HepG2 (cell line): ENCODE data around the gene MST1. TPM values are rescaled to one million over a fixed set of nuclear protein-coding genes. Genes with fewer than 3 reads are reported as not detected.
A peak's percentile ranks its signal among the peaks of the same experiment; 100 is the strongest.

Source experiments
- ATAC-seq: fragments of 200-7000 bp; cut with Tn5 transposase; 3 replicates; pipeline ENCODE4 v1.9.1; 2020; ENCODE audit warnings: mild to moderate bottlenecking, moderate library complexity
- BruUV-seq: library from RNA; stranded (reverse); fragments of 400-500 nt; replicated peaks from 2 replicates; lab custom pipeline; 2021; lab: Mats Ljungman, UMichigan
- CTCF ChIA-PET: fragments of 300-600 bp; formaldehyde crosslinking; extraction: SDS; loops from one replicate; lab custom pipeline; 2021; ENCODE audit warnings: low total read pairs, inconsistent platforms, low intra/inter-chr PET ratio; lab: Yijun Ruan, JAX
- POLR2A ChIA-PET: fragments of 350-600 bp; sonication (Branson Sonifier 250); formaldehyde crosslinking; loops from one replicate; lab custom pipeline; 2020; ENCODE audit warnings: antibody characterized with exemption, inconsistent platforms; lab: Yijun Ruan, JAX
- DNase-seq: peaks from one replicate; pipeline ENCODE4 v3.0.0-alpha.2; 2015; ENCODE audit warnings: low spot score
- FAIRE-seq: peaks from 3 replicates; lab custom pipeline; 2011; peaks lifted over from hg19 to GRCh38; lab: Jason Lieb, UNC
- H2AFZ ChIP-seq: one replicate; pipeline ENCODE4 v1.6.1; 2011; ENCODE audit warnings: low read length, inconsistent platforms
- H3K27ac ChIP-seq: fragments of 300-600 bp; 3 replicates; pipeline ENCODE4 v1.8.0; 2011; ENCODE audit warnings: mixed run types, mild to moderate bottlenecking, mixed read lengths, low read length, inconsistent platforms; ENCODE audit not compliant: insufficient read depth; ENCODE audit errors: extremely low read length
- H3K27me3 ChIP-seq, 2 experiments: fragments of 200-600 bp in 1 of 2; 2 replicates in 1 of 2; 3 replicates in 1 of 2; pipeline versions ENCODE4 v1.6.0 to v1.8.0; 2011; ENCODE audit warnings: low read length in 2 of 2, mild to moderate bottlenecking in 2 of 2, moderate library complexity in 2 of 2, inconsistent platforms in 1 of 2; ENCODE audit not compliant: insufficient read depth in 2 of 2, control insufficient read depth in 1 of 2
- H3K36me3 ChIP-seq, 2 experiments: fragments of 200-600 bp in 1 of 2; replicated peaks in 1 of 2; 2 replicates in 1 of 2; 3 replicates in 1 of 2; pipeline versions ENCODE4 v1.5.1 to v1.8.0; 2011; ENCODE audit warnings: low read length in 2 of 2, inconsistent platforms in 1 of 2; ENCODE audit not compliant: insufficient read depth in 2 of 2, control insufficient read depth in 1 of 2
- H3K4me1 ChIP-seq: 2 replicates; pipeline ENCODE4 v1.5.1; 2012; ENCODE audit warnings: low read length, inconsistent platforms; ENCODE audit not compliant: insufficient read depth
- H3K4me2 ChIP-seq: 2 replicates; pipeline ENCODE4 v1.6.0; 2011; ENCODE audit warnings: low read depth, low read length, inconsistent platforms
- H3K4me3 ChIP-seq, 3 experiments: fragments of 200-600 bp in 1 of 3; sonication (generic), shearing (Covaris generic) in 1 of 3; replicated peaks in 1 of 3; 2 replicates each; pipeline ENCODE4 v1.5.1; 2011 to 2016; ENCODE audit warnings: low read length in 3 of 3, inconsistent platforms in 2 of 3, low read depth in 2 of 3, mild to moderate bottlenecking in 2 of 3, control low read depth in 1 of 3, mixed read lengths in 1 of 3; ENCODE audit not compliant: insufficient read depth in 1 of 3
- H3K79me2 ChIP-seq: one replicate; pipeline ENCODE4 v1.6.1; 2011; ENCODE audit warnings: low read length, inconsistent platforms; ENCODE audit not compliant: insufficient read depth
- H3K9ac ChIP-seq: 2 replicates; pipeline ENCODE4 v1.6.0; 2011; ENCODE audit warnings: mild to moderate bottlenecking, low read depth, low read length, inconsistent platforms; ENCODE audit not compliant: insufficient read depth
- H3K9me3 ChIP-seq: 2 replicates; pipeline ENCODE4 v1.5.1; 2012; ENCODE audit warnings: mild to moderate bottlenecking, low read length
- H4K20me1 ChIP-seq: 2 replicates; pipeline ENCODE4 v1.6.0; 2011; ENCODE audit warnings: inconsistent platforms, mild to moderate bottlenecking, low read length, moderate library complexity; ENCODE audit not compliant: insufficient read depth
- BRD4 ChIP-seq: sonication (generic); formaldehyde crosslinking; IDR thresholded peaks from 2 replicates; pipeline ENCODE4 v1.4.0; 2020; ENCODE audit warnings: missing genetic modification reagents
- CBX1 ChIP-seq: IDR thresholded peaks from one replicate; pipeline ENCODE4 v1.6.1; 2016; ENCODE audit warnings: antibody characterized with exemption, low read depth
- ELF3 ChIP-seq: IDR thresholded peaks from 2 replicates; pipeline ENCODE4 v1.6.1; 2016; ENCODE audit warnings: missing genetic modification reagents, missing compliant biosample characterization
- FOXA1 ChIP-seq, 2 experiments: fragments of 450-650 bp in 1 of 2; sonication (generic) in 1 of 2; formaldehyde crosslinking in 1 of 2; IDR thresholded peaks; 2 replicates each; pipeline versions ENCODE4 v1.4.0 to v1.6.1; 2016 to 2020; ENCODE audit warnings: missing genetic modification reagents in 1 of 2
- SUZ12 ChIP-seq: fragments of 150-350 bp; IDR thresholded peaks from 2 replicates; pipeline ENCODE4 v1.6.1; 2014; ENCODE audit warnings: low read depth, low read length
- U2AF1 ChIP-seq: fragments of 200-400 bp; formaldehyde crosslinking; optimal IDR thresholded peaks from 2 replicates; pipeline ENCODE3; 2017; ENCODE audit warnings: mild to moderate bottlenecking, low read depth, low read length
- ZNF44 ChIP-seq: sonication (generic); formaldehyde crosslinking; IDR thresholded peaks from 2 replicates; pipeline ENCODE4 v1.5.1; 2020; ENCODE audit warnings: mild to moderate bottlenecking, missing genetic modification reagents
- WGBS: methylation state at CpG from one replicate; pipeline ENCODE4 v1.1.6; 2017; ENCODE audit warnings: low lambda C conversion rate; 5-methylcytosine and 5-hydroxymethylcytosine counted together
- in situ Hi-C: cut with HindIII; loops from 2 replicates; pipeline ENCODE4 v1.10.0; 2017; ENCODE audit warnings: low pct_unique_long_range_greater_than_20kb; ENCODE audit not compliant: extremely low pct_ligation_motif_present
- intact Hi-C: fragments of 100-400 bp; cut with micrococcal nuclease; formaldehyde crosslinking; loops from one replicate; pipeline ENCODE4 v1.10.0; 2022; ENCODE audit not compliant: unreplicated experiment
- polyA plus RNA-seq, 8 experiments: library from polyadenylated mRNA; depleted of rRNA in 3 of 8; stranded (reverse) in 7 of 8; unstranded in 1 of 8; fragments of >200 nt; fragmentation: Illumina TruSeq in 4 of 8; extraction: Trizol in 4 of 8; gene quantifications; 2 replicates each; pipeline versions ENCODE4 v1.2.1 to v1.2.3, GENCODE V29; 2011 to 2016; ENCODE audit warnings: low read depth in 4 of 8, missing spikeins in 1 of 8, mixed read lengths in 1 of 8; ENCODE audit not compliant: insufficient read depth in 1 of 8
- total RNA-seq, 5 experiments: library from RNA; depleted of rRNA; stranded (reverse); fragments of >200 nt; fragmentation: Illumina TruSeq; extraction: Trizol; gene quantifications; 2 replicates each; pipeline ENCODE4 v1.2.3, GENCODE V29; 2016; ENCODE audit warnings: low read depth in 1 of 5
- TF ChIP-seq, protein P1 (sequence below): IDR thresholded peaks from 2 replicates; pipeline ENCODE4 v1.6.1; 2016; ENCODE audit warnings: missing compliant biosample characterization, missing genetic modification reagents, borderline replicate concordance
- TF ChIP-seq, protein P2 (sequence below): sonication (generic); formaldehyde crosslinking; IDR thresholded peaks from 2 replicates; pipeline ENCODE4 v1.5.0; 2020; ENCODE audit warnings: missing genetic modification reagents
- TF ChIP-seq, protein P3 (sequence below): sonication (generic); formaldehyde crosslinking; IDR thresholded peaks from 2 replicates; pipeline ENCODE4 v1.4.0; 2020; ENCODE audit warnings: missing genetic modification reagents

MST1 gene
- total and polyA plus RNA-seq, 2 of the 13 experiments (the other 11 are each of a cell fraction or from before 2014, with no cell fraction given) = 189 to 452 TPM

DNA sequence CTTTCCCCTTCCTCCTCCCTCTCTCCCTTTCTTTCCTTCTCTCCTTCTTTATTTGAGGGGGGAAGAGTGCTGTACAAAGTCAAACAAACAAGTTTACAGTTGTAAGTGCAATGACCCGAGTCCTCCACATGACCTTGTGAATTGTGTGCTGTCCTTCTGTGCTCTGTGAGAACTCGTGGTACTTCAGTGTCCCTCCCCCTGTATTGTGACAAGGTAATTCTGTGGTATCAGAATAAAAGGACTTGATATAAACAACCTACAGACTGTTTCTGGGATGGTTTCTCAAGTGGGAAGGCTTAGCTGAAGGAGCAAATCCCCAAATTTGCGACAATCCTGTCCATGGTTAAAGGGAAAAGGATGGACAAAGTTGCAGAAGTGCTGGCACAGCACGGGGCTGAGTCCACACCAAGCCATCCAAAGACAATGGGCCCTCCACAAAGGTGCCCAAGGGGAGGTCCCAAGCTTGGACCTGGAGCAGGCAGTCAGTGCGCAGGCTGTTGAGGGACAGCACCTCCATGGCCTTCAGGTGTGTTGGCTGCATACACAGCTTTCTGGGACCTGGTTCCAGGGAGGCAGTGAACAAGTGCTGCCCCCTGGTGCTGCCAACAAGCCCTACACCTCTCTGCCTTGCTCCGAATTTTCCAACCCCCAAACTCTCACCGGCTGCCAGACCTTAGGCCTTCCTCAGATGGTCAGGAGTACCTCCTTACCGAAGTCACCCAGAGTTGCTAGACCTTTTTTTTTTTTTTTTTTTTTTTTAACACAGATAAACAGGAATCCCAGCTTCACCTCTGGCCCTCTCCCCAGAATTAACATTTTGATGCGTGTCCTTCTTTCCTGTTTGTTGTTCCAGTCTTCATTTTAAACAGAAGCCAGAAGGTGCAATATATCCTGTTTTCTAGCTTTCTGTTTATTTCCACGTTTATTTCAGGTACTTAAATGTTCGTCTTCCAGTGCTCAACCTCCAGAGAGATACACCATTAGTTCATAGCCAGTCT, 17.7 kb downstream of the MST1 start (continued):
- TF ChIP-seq, protein P1, sequence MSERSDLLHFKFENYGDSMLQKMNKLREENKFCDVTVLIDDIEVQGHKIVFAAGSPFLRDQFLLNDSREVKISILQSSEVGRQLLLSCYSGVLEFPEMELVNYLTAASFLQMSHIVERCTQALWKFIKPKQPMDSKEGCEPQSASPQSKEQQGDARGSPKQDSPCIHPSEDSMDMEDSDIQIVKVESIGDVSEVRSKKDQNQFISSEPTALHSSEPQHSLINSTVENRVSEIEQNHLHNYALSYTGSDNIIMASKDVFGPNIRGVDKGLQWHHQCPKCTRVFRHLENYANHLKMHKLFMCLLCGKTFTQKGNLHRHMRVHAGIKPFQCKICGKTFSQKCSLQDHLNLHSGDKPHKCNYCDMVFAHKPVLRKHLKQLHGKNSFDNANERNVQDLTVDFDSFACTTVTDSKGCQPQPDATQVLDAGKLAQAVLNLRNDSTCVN (CRISPR knock-in tag) = no peak; the same call in 1 of the 2 replicates
- TF ChIP-seq FOXA1 (IDR thresholded peaks at IDR 0.05) (no peak), FOXA1 (CRISPR knock-in tag; IDR thresholded peaks at IDR 0.05) (peak; percentile 43; the same call in 1 of the 2 replicates), BRD4 (CRISPR knock-in tag) (0 out of 2 replicates have a peak, but pooled peaks have one; percentile 30), ELF3 (CRISPR knock-in tag) (peak; percentile 59; the same call in 1 of the 2 replicates)
- TF ChIP-seq, protein P2, sequence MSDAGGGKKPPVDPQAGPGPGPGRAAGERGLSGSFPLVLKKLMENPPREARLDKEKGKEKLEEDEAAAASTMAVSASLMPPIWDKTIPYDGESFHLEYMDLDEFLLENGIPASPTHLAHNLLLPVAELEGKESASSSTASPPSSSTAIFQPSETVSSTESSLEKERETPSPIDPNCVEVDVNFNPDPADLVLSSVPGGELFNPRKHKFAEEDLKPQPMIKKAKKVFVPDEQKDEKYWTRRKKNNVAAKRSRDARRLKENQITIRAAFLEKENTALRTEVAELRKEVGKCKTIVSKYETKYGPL (CRISPR knock-in tag) = no peak

DNA sequence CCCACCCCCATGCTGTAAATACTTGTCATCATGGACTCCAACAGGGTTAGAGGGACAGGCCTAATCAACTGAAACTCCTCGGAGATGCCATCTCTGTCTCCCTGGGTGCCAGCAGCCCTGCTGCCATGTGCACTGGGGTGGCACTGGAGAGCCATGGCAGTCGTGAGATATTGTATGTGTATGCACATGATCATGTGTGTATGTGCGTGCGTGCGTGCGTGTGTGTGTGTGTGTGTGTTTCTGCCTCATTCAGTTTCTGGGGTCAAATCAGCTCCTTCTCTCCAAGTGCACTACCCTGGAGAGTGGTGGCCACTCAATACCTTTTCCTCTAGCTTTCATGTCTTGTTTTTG, 18.4 kb downstream of the MST1 start:
- intact Hi-C loops = loop anchor here (1.0 to 5.0 kb wide), 4 partner anchors 64 to 217 kb away; no protein-coding TSS in a partner anchor
- 52% methylated on average over 5 of the region's 6 CpGs for WGBS
- Histone ChIP-seq H3K79me2 (peaks cover 15% of the 10 kb centered on the region), H3K9ac (no peak overlapping the region), H3K27me3 (no peaks in the 10 kb centered on the region), H3K9me3 (no peaks in the 10 kb centered on the region), H2AFZ (no peak overlapping the region), H3K27ac (peak overlapping the region; percentile 57), H4K20me1 (no peaks in the 10 kb centered on the region), H3K4me2 (peak overlapping the region; percentile 68), H3K36me3 (peaks cover 0 to 4% of the 10 kb centered on the region in 2 experiments; a peak in 3 of 5 replicates), H3K4me3 (0 out of 6 replicates have a peak overlapping the region, but pooled peaks of 1 of the 3 experiments have one; percentile 32), H3K4me1 (peaks cover 86% of the 10 kb centered on the region)
- DNase-seq (no peak), FAIRE-seq (no peak), ATAC-seq (no peak)
- POLR2A ChIA-PET = interaction anchor here (1.1 to 3.3 kb wide), 3 partner anchors 18 to 148 kb away, joined by 6 to 98 read pairs (median 6); partner anchors contain the start of genes MST1 and RNF123
- CTCF ChIA-PET = interaction anchor here (1.2 to 2.7 kb wide), 3 partner anchors 105 to 217 kb away, joined by 5 to 31 read pairs (median 10); no protein-coding TSS in a partner anchor
- no TSS peak for BruUV-seq
- in situ Hi-C loops = loop anchor here (5.0 to 10.0 kb wide), 2 partner anchors 106 to 134 kb away; no protein-coding TSS in a partner anchor
- TF ChIP-seq U2AF1 = no peak
- no peak for TF ChIP-seq SUZ12
- TF ChIP-seq, protein P3, sequence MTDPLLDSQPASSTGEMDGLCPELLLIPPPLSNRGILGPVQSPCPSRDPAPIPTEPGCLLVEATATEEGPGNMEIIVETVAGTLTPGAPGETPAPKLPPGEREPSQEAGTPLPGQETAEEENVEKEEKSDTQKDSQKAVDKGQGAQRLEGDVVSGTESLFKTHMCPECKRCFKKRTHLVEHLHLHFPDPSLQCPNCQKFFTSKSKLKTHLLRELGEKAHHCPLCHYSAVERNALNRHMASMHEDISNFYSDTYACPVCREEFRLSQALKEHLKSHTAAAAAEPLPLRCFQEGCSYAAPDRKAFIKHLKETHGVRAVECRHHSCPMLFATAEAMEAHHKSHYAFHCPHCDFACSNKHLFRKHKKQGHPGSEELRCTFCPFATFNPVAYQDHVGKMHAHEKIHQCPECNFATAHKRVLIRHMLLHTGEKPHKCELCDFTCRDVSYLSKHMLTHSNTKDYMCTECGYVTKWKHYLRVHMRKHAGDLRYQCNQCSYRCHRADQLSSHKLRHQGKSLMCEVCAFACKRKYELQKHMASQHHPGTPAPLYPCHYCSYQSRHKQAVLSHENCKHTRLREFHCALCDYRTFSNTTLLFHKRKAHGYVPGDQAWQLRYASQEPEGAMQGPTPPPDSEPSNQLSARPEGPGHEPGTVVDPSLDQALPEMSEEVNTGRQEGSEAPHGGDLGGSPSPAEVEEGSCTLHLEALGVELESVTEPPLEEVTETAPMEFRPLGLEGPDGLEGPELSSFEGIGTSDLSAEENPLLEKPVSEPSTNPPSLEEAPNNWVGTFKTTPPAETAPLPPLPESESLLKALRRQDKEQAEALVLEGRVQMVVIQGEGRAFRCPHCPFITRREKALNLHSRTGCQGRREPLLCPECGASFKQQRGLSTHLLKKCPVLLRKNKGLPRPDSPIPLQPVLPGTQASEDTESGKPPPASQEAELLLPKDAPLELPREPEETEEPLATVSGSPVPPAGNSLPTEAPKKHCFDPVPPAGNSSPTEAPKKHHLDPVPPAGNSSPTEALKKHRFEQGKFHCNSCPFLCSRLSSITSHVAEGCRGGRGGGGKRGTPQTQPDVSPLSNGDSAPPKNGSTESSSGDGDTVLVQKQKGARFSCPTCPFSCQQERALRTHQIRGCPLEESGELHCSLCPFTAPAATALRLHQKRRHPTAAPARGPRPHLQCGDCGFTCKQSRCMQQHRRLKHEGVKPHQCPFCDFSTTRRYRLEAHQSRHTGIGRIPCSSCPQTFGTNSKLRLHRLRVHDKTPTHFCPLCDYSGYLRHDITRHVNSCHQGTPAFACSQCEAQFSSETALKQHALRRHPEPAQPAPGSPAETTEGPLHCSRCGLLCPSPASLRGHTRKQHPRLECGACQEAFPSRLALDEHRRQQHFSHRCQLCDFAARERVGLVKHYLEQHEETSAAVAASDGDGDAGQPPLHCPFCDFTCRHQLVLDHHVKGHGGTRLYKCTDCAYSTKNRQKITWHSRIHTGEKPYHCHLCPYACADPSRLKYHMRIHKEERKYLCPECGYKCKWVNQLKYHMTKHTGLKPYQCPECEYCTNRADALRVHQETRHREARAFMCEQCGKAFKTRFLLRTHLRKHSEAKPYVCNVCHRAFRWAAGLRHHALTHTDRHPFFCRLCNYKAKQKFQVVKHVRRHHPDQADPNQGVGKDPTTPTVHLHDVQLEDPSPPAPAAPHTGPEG = no peak
- no peak for TF ChIP-seq CBX1
- no peak for TF ChIP-seq ZNF44 (CRISPR knock-in tag)
